Right ventricle myocardium inferior (tissue), 1 donor: ENCODE data around the gene PON2. TPM values are rescaled to one million over a fixed set of nuclear protein-coding genes. Genes with fewer than 3 reads are reported as not detected.
"Not testable (repeated sequence)": the region's sequence is repeated elsewhere in the genome, so short reads cannot be mapped to it uniquely, and the experiment has no call there.

Experiments used
- ATAC-seq: fragments of 200-7000 bp; cut with Tn5 transposase; one replicate; pipeline ENCODE4 v1.9.1; 2020; ENCODE audit warnings: mild to moderate bottlenecking, moderate library complexity
- DNase-seq: peaks from one replicate; pipeline ENCODE4 v3.0.0; 2021; ENCODE audit errors: missing footprints
- intact Hi-C: fragments of 100-400 bp; cut with DNase I; formaldehyde crosslinking; loops from one replicate; pipeline ENCODE4 v1.11.0; 2022
- total RNA-seq: library from RNA; stranded (reverse); fragmentation: NEBNext Ultra II Directional; extraction: Animal tissue kit (Norgen Biotek cat#: 25700); gene quantifications from one replicate; pipeline ENCODE4 v1.2.1, GENCODE V29; 2021
- donor health status: DM: no; HTN: yes; CAD: no; lungs with severe emphysema.

The PON2 gene
- total RNA-seq, 1 donor from 2014 or later = 37.4 TPM

- intact Hi-C loops = no loop called here
- peak; percentile 39 for ATAC-seq
Observed at GRCh38 chr7:95421000-95421846, 13.6 kb downstream of the PON2 start.

GRCh38 chr7:95412075-95412474 lies 22.8 kb downstream of the PON2 start:
- ATAC-seq = no peak
- DNase-seq = no peak
- intact Hi-C loops = no loop called here

More at GRCh38 chr7:95421000-95421846, 13.6 kb downstream of the PON2 start:
- DNase-seq = no peak

GRCh38 chr7:95411666-95412065 lies 23.2 kb downstream of the PON2 start:
- DNase-seq (no peak), ATAC-seq (no peak)
- intact Hi-C loops = no loop called here

GRCh38 chr7:95411036-95411435 lies 23.8 kb downstream of the PON2 start:
- no peak for DNase-seq
- ATAC-seq = no peak
- intact Hi-C loops = no loop called here

- ATAC-seq (no peak), DNase-seq (no peak)
- intact Hi-C loops = no loop called here
Observed at GRCh38 chr7:95407751-95408150, 27.1 kb downstream of the PON2 start.

- intact Hi-C loops = no loop called here
- ATAC-seq (no peak), DNase-seq (no peak)
Observed at GRCh38 chr7:95405800-95406199, 29.0 kb downstream of the PON2 start.

GRCh38 chr7:95405208-95405607 lies 29.6 kb downstream of the PON2 start:
- no peak for DNase-seq
- intact Hi-C loops = no loop called here
- no peak for ATAC-seq

GRCh38 chr7:95404316-95404865 lies 30.4 kb downstream of the PON2 start:
- intact Hi-C loops = no loop called here
- ATAC-seq = peak; percentile 59
- DNase-seq = no peak

GRCh38 chr7:95398155-95398940 lies 36.5 kb downstream of the PON2 start:
- DNase-seq (no peak), ATAC-seq (no peak)
- intact Hi-C loops = no loop called here

- DNase-seq (no peak), ATAC-seq (no peak)
- intact Hi-C loops = no loop called here
Observed at GRCh38 chr7:95397381-95397780, 37.4 kb downstream of the PON2 start.

- DNase-seq (peak; percentile 67), ATAC-seq (peak; percentile 64)
- intact Hi-C loops = no loop called here
Observed at GRCh38 chr7:95396136-95397032, 38.4 kb downstream of the PON2 start, which contains the start of gene PON3. Gene PON3, minus strand, starts transcription at chr7:95396375. Its CDS starts 25 bp downstream, at chr7:95396350.

- DNase-seq (no peak), ATAC-seq (no peak)
- intact Hi-C loops = no loop called here
Observed at GRCh38 chr7:95395755-95396135, 39.1 kb downstream of the PON2 start.

- DNase-seq (no peak), ATAC-seq (no peak)
- intact Hi-C loops = no loop called here
Observed at GRCh38 chr7:95394370-95394769, 40.5 kb downstream of the PON2 start.

GRCh38 chr7:95391761-95392160 lies 43.1 kb downstream of the PON2 start:
- DNase-seq (no peak), ATAC-seq (no peak)

GRCh38 chr7:95389516-95389915 lies 45.3 kb downstream of the PON2 start:
- ATAC-seq = no peak
- no peak for DNase-seq
- intact Hi-C loops = no loop called here

More at GRCh38 chr7:95391761-95392160, 43.1 kb downstream of the PON2 start:
- intact Hi-C loops = no loop called here

- ATAC-seq, intact Hi-C loops, DNase-seq: not testable (repeated sequence)
Observed at GRCh38 chr7:95379457-95379856, 55.4 kb downstream of the PON2 start.

- ATAC-seq (no peak), DNase-seq (no peak)
- intact Hi-C loops = no loop called here
Observed at GRCh38 chr7:95376632-95377400, 58.0 kb downstream of the PON2 start.
